GM21717 (cell line): ENCODE results near the gene RALGAPA2.

ENCODE experiments used
- ATAC-seq: cut with Tn5 transposase; IDR thresholded peaks from one replicate; pipeline ENCODE4 v1.9.1; 2021; ENCODE audit warnings: mild to moderate bottlenecking, moderate library complexity; ENCODE audit not compliant: unreplicated experiment

Gene RALGAPA2

GRCh38 chr20:20685635-20686034 is 26.8 kb downstream of the RALGAPA2 start:
- ATAC-seq, result no peak

GRCh38 chr20:20683481-20684321 is 28.7 kb downstream of the RALGAPA2 start:
- ATAC-seq, result no peak

- no peak for ATAC-seq
Measured at GRCh38 chr20:20683020-20683419, 29.4 kb downstream of the RALGAPA2 start.

GRCh38 chr20:20680991-20681508 is 31.4 kb downstream of the RALGAPA2 start:
- no peak for ATAC-seq

- no peak for ATAC-seq
Measured at GRCh38 chr20:20679316-20679715, 33.1 kb downstream of the RALGAPA2 start.

- ATAC-seq, result no peak
Measured at GRCh38 chr20:20677186-20677585, 35.3 kb downstream of the RALGAPA2 start.

GRCh38 chr20:20668639-20669038 is 43.8 kb downstream of the RALGAPA2 start:
- ATAC-seq, result peak; percentile 99

GRCh38 chr20:20666359-20666758 is 46.1 kb downstream of the RALGAPA2 start:
- ATAC-seq, result no peak

- no peak for ATAC-seq
Measured at GRCh38 chr20:20665606-20666332, 46.7 kb downstream of the RALGAPA2 start.

GRCh38 chr20:20664795-20665589 is 47.5 kb downstream of the RALGAPA2 start:
- peak; percentile 53 for ATAC-seq

GRCh38 chr20:20663841-20664240 is 48.6 kb downstream of the RALGAPA2 start:
- ATAC-seq, result no peak

- ATAC-seq, result no peak
Measured at GRCh38 chr20:20658871-20659431, 53.5 kb downstream of the RALGAPA2 start.

- no peak for ATAC-seq
Measured at GRCh38 chr20:20658123-20658522, 54.3 kb downstream of the RALGAPA2 start.

GRCh38 chr20:20657092-20657491 is 55.4 kb downstream of the RALGAPA2 start:
- ATAC-seq, result no peak

- no peak for ATAC-seq
Measured at GRCh38 chr20:20655883-20656282, 56.6 kb downstream of the RALGAPA2 start.

- ATAC-seq, result no peak
Measured at GRCh38 chr20:20649945-20650344, 62.5 kb downstream of the RALGAPA2 start.

GRCh38 chr20:20643927-20644326 is 68.5 kb downstream of the RALGAPA2 start:
- no peak for ATAC-seq

GRCh38 chr20:20641783-20642182 is 70.7 kb downstream of the RALGAPA2 start:
- no peak for ATAC-seq

GRCh38 chr20:20638878-20639277 is 73.6 kb downstream of the RALGAPA2 start:
- no peak for ATAC-seq

- ATAC-seq, result no peak
Measured at GRCh38 chr20:20637998-20638725, 74.3 kb downstream of the RALGAPA2 start.
